ENCODE measurements around the gene ZNF746.
"Not testable (repeated sequence)": the region's sequence is repeated elsewhere in the genome, so short reads cannot be mapped to it uniquely, and the experiment has no call there.

ZNF746 gene
- 55.9 reads per million, percentile 71 among the genes with 10 or more reads in this experiment for total RNA-seq

GRCh38 chr7:149497467-149498261 lies at the start of gene ZNF746:
Gene ZNF746, minus strand, starts transcription at chr7:149497809. Its CDS starts 273 bp downstream, at chr7:149497536.
- peak; percentile 71 for DNase-seq

GRCh38 chr7:149547126-149547525 lies 49.5 kb upstream of the ZNF746 start:
- no peak for DNase-seq

- no peak for DNase-seq
Measured at GRCh38 chr7:149546331-149546730, 48.7 kb upstream of the ZNF746 start.

- DNase-seq, result no peak
Measured at GRCh38 chr7:149544028-149544427, 46.4 kb upstream of the ZNF746 start.

GRCh38 chr7:149532654-149533053 lies 35.0 kb upstream of the ZNF746 start:
- no peak for DNase-seq

GRCh38 chr7:149529136-149529718 lies 31.6 kb upstream of the ZNF746 start:
- no peak for DNase-seq

- no peak for DNase-seq
Measured at GRCh38 chr7:149527414-149527813, 29.8 kb upstream of the ZNF746 start.

- DNase-seq, result no peak
Measured at GRCh38 chr7:149525280-149525679, 27.7 kb upstream of the ZNF746 start.

- no peak for DNase-seq
Measured at GRCh38 chr7:149524394-149524793, 26.8 kb upstream of the ZNF746 start.

- no peak for DNase-seq
Measured at GRCh38 chr7:149510248-149510647, 12.6 kb upstream of the ZNF746 start.

GRCh38 chr7:149509774-149510173 lies 12.2 kb upstream of the ZNF746 start:
- no peak for DNase-seq

- DNase-seq, result no peak
Measured at GRCh38 chr7:149505551-149505950, 7.9 kb upstream of the ZNF746 start.

- no peak for DNase-seq
Measured at GRCh38 chr7:149501651-149502050, 4.0 kb upstream of the ZNF746 start.

- DNase-seq, result no peak
Measured at GRCh38 chr7:149500910-149501309, 3.3 kb upstream of the ZNF746 start.

GRCh38 chr7:149500201-149500600 lies 2.6 kb upstream of the ZNF746 start:
- DNase-seq, result no peak

- no peak for DNase-seq
Measured at GRCh38 chr7:149498811-149499210, 1.2 kb upstream of the ZNF746 start.

- DNase-seq, result peak; percentile 46
Measured at GRCh38 chr7:149496642-149497391, 792 bp downstream of the ZNF746 start.

GRCh38 chr7:149495785-149496641 lies 1.6 kb downstream of the ZNF746 start:
- no peak for DNase-seq

- no peak for DNase-seq
Measured at GRCh38 chr7:149494738-149495368, 2.8 kb downstream of the ZNF746 start.

- not testable (repeated sequence) for DNase-seq
Measured at GRCh38 chr7:149493975-149494374, 3.6 kb downstream of the ZNF746 start.

- no peak for DNase-seq
Measured at GRCh38 chr7:149493366-149493765, 4.2 kb downstream of the ZNF746 start.
